Left forelimb (tissue), 1 donor: ENCODE data around the gene PLEKHJ1.
A peak's percentile ranks its signal among the peaks of the same experiment; 100 is the strongest.
"Not testable (repeated sequence)": the region's sequence is repeated elsewhere in the genome, so short reads cannot be mapped to it uniquely, and the experiment has no call there.

ENCODE experiments used
- DNase-seq: peaks from one replicate; pipeline ENCODE4 v3.0.0-alpha.2; 2018; ENCODE audit warnings: low spot score

PLEKHJ1 gene, protein sequence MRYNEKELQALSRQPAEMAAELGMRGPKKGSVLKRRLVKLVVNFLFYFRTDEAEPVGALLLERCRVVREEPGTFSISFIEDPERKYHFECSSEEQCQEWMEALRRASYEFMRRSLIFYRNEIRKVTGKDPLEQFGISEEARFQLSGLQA

GRCh38 chr19:2236314-2237050 is at the start of gene PLEKHJ1, which contains the start of gene SF3A2:
TSS of gene PLEKHJ1 (minus strand) at chr19:2236329. CDS start at chr19:2236248, 81 bp downstream.
TSS of gene SF3A2 (plus strand) at chr19:2236824. CDS start at chr19:2243419, 6,595 bp downstream.
- DNase-seq = peak; percentile 100

DNA sequence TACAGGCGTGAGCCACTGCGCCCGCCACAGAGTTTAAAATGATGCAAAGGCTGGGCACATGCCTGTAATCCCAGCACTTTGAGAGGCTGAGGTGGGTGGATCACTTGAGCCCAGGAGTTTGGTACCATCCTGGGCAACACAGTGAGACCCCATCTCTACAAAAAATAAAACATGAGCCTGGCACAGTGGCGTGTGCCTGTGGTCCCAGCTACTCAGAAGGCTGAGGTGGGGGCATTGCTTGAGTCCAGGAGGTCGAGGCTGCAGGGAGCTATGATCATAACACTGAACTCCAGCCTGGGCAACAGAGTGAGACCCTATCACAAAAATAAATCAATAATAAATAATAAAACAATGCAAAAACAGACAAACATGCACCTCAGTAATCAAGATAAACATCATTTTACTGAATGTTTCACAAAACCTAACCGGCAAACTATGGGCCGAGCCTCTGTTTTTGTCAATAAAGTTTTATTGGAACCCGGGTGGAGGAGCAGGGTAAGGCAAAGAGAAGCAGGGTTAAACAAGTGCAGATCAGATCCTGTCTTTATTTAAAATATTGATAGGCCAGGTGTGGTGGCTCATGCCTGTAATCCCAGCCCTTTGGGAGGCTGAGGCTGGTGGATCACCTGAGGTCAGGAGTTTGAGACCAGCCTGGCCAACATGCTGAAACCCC is 47.8 kb upstream of the PLEKHJ1 start:
- DNase-seq = no peak

GRCh38 chr19:2282862-2283237 is 46.7 kb upstream of the PLEKHJ1 start:
- no peak for DNase-seq

DNA sequence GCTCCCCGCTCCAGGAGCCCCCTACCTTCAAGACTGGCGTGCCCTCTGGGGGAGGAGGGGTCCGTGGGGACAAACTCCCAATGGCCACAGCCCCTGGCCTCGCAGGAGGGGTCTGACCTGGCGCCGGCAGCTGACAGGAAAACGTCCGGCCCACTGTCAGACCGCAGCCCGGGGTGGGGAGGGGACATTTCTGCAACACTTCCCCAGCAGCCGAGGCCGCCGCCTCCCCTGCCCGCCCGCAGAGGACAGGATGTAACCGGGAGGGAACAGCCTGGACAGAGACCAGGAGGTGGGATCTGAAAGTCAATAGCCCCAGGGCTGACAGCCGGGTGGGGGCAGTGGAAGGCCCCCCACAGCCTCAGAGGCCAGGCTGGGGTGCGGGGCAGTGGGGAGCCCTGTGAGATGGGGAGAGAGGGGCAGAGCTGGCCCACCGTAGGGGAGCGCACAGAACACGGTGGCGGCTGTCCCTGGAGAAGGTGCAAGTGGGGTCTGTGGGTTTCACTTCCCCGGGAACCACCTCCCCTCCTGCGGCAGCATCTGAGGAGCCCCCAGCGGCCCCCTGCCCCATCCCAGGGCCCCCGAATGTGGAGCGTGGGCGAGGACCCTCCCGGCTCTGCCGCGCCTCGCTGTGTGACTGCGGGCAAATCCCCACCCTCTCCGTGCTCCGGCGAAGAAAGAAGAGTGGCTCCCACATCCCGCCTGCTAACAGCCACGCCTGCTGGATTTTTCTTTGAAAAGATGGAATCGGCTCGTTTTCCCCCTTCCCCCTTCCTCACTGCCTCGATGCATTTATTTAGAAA is 46.1 kb upstream of the PLEKHJ1 start, which contains the start of gene PEAK3:
Gene PEAK3, minus strand, starts transcription at position 114 of the 800 bp plus-strand sequence. CDS start 1,244 bp downstream, outside the sequence.
- no peak for DNase-seq

GRCh38 chr19:2281265-2282061 is 45.3 kb upstream of the PLEKHJ1 start:
- not testable (repeated sequence) for DNase-seq

DNA sequence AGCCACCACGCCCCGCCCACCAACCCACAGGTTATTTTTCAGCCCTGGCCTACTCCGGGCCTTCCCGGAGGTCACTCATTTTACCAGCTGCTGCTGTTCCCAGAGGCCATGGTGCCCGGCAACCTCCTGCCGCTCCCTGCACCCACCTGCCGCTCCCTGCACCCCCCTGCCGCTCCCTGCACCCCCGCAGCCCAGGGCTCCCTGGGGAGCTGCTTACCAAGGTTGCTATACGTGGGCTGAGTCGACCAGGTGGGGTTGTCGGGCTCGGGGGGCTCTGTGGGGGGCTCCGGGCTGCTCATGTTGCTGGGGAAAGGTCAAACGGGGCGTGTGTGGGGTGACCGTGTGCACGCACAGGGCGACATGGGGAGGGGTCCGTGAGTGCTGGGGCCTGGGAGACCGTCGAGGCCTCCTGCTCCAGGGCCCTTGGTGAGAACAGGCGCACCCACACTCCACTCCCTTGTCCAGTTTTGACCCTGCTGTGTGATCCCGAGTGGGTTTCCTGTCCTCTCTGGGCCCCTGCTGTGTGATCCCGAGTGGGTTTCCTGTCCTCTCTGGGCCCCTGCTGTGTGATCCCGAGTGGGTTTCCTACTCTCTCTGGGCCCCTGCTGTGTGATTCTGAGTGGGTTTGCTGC is 44.6 kb upstream of the PLEKHJ1 start:
- DNase-seq = no peak

- no peak for DNase-seq
Measured at GRCh38 chr19:2278459-2279158, 42.5 kb upstream of the PLEKHJ1 start.

DNA sequence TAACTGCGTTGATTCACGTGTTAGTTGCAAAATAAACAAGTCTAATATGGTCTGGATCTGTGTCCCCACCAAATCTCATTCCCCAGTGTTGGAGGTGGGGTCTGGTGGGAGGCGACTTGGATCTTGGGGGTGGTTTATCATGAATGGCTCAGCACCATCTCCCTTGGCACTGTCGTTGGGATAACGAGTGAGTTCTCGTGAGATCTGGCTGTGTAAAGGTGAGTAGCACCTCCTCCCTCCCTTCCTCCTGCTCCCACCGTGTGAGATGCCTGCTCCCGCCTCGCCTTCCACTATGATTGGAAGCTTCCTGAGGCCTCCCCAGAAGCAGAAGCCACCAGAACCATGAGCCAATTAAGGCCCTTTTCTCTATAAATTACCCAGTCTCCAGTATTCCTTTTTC is 41.0 kb upstream of the PLEKHJ1 start:
- no peak for DNase-seq

- no peak for DNase-seq
Measured at GRCh38 chr19:2276429-2276986, 40.4 kb upstream of the PLEKHJ1 start.

DNA sequence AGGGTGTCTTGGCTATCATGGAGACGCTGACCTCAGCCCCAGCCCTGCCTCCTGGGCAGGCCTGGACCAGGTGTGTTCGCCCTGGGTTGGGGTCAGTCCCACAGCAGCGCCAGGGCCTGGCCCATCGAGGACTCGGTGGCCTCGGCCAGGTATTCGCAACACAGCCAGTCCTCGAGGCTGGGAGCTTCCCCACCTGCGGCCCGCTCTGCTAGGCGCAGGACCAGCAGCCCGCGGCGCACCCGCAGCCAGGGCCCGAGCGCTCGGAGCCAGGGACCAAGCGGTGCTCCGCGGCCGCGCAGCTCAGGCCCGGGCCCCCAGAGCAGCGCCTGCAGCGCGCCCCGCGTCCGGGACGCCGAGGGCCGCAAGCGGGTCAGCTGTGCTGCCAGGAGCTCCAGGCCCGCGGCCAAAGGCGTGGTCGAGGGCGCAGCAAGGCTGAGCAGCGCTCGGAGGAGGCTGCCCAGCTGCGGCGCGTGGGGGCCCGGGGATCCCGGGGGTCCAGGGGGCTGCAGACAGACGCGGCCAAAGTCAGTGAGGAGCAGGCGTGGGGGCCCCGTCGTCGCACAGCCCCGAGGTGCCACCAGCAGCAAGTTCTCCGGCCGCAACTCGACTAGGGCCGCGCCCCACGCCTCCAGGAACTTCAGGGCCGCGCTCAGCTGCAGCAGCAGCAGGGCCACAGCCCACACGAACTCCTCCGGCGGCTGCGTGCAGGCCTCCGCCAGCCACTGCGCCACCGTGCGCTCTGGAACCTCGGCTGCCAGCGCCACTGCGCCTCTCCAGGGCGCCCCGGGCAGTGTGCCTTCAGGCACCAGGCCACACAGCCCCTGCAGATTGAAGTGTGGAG is 39.7 kb upstream of the PLEKHJ1 start:
- DNase-seq = no peak

GRCh38 chr19:2274931-2275535 is 38.9 kb upstream of the PLEKHJ1 start:
- DNase-seq = no peak

- no peak for DNase-seq
Measured at GRCh38 chr19:2274185-2274711, 38.1 kb upstream of the PLEKHJ1 start.

GRCh38 chr19:2273356-2274184 is 37.4 kb upstream of the PLEKHJ1 start:
- peak; percentile 91 for DNase-seq

GRCh38 chr19:2271234-2272103 is 35.3 kb upstream of the PLEKHJ1 start:
- DNase-seq = peak; percentile 63

GRCh38 chr19:2270423-2271233 is 34.5 kb upstream of the PLEKHJ1 start:
- peak; percentile 90 for DNase-seq

GRCh38 chr19:2270157-2270422 is 34.0 kb upstream of the PLEKHJ1 start:
- no peak for DNase-seq
